DOHH2 (cell line): ENCODE measurements around the gene DERA.

ENCODE experiments used
- H3F3A ChIP-seq: fragments of 200-600 bp; sonication (generic), shearing (Covaris generic); 2 replicates; pipeline ENCODE4 v1.6.0; 2016; ENCODE audit warnings: antibody characterized with exemption, mild to moderate bottlenecking; ENCODE audit not compliant: control insufficient read depth, insufficient read depth
- H3K27ac ChIP-seq: fragments of 200-600 bp; sonication (generic); 2 replicates; pipeline ENCODE4 v1.5.1; 2014; ENCODE audit warnings: low read depth, mild to moderate bottlenecking, low read length, moderate library complexity
- H3K27me3 ChIP-seq: fragments of 200-600 bp; sonication (generic); 2 replicates; pipeline ENCODE4 v1.6.1; 2014; ENCODE audit warnings: mild to moderate bottlenecking, low read length, mixed read lengths; ENCODE audit not compliant: control insufficient read depth
- H3K36me3 ChIP-seq: fragments of 200-600 bp; sonication (generic); 2 replicates; pipeline ENCODE4 v1.6.1; 2014; ENCODE audit warnings: mild to moderate bottlenecking, low read length, moderate library complexity, mixed read lengths; ENCODE audit not compliant: control insufficient read depth
- H3K4me1 ChIP-seq: fragments of 200-600 bp; sonication (generic); 2 replicates; pipeline ENCODE4 v1.6.1; 2014; ENCODE audit warnings: mild to moderate bottlenecking, low read length, mixed read lengths; ENCODE audit not compliant: control insufficient read depth
- H3K4me2 ChIP-seq: fragments of 200-600 bp; sonication (generic); 2 replicates; pipeline ENCODE4 v1.6.0; 2014; ENCODE audit warnings: mild to moderate bottlenecking, low read length, moderate library complexity
- H3K4me3 ChIP-seq: fragments of 200-600 bp; sonication (generic); 2 replicates; pipeline ENCODE4 v1.5.1; 2014; ENCODE audit warnings: mild to moderate bottlenecking, low read length, mixed read lengths
- H3K79me2 ChIP-seq: fragments of 200-600 bp; sonication (generic); 2 replicates; pipeline ENCODE4 v1.6.1; 2014; ENCODE audit warnings: mild to moderate bottlenecking, low read length, mixed read lengths; ENCODE audit not compliant: control insufficient read depth
- H3K9me2 ChIP-seq: fragments of 200-600 bp; sonication (generic); replicated peaks from 2 replicates; pipeline ENCODE4 v1.6.1; 2014; ENCODE audit warnings: mild to moderate bottlenecking, low read length, mixed read lengths; ENCODE audit not compliant: control insufficient read depth
- H3K9me3 ChIP-seq: fragments of 200-600 bp; sonication (generic); 2 replicates; pipeline ENCODE4 v1.6.1; 2014; ENCODE audit warnings: antibody characterized with exemption, low read length, mixed read lengths; ENCODE audit not compliant: control insufficient read depth, insufficient read depth
- H4K20me1 ChIP-seq: fragments of 200-600 bp; sonication (generic); 2 replicates; pipeline ENCODE4 v1.6.0; 2014; ENCODE audit warnings: low read depth, mild to moderate bottlenecking, antibody characterized with exemption, low read length, moderate library complexity; ENCODE audit not compliant: control insufficient read depth, insufficient read depth
- EZH2phosphoT487 ChIP-seq: fragments of 200-600 bp; sonication (generic); IDR thresholded peaks from 2 replicates; pipeline ENCODE4 v1.6.1; 2017; ENCODE audit warnings: borderline replicate concordance, mild to moderate bottlenecking, antibody characterized with exemption, low read length, moderate library complexity, mixed read lengths
- TF ChIP-seq, protein P1 (sequence below): fragments of 200-600 bp; sonication (generic); IDR thresholded peaks from one replicate; pipeline ENCODE4 v1.5.1; 2014; ENCODE audit warnings: antibody characterized with exemption, mild to moderate bottlenecking, low read depth, low read length; ENCODE audit not compliant: poor library complexity, severe bottlenecking

Gene DERA

DNA sequence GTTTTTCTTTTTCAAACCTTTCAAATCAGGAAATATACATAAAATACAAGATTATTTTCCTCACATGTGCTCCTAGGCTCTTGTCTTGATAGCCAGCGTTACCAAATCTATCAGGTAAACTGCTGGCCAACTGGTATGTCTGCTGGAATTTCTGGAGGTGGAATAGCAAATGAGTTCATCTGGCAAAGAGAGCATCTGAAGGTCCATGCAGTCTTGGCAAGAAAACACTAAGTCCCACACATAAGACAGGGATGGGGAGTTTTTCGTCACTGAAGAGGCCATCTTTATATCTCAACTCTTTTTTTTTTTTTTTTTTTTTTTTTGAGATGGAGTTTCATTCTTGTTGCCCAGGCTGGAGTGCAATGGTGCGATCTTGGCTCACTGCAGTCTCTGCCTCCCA, 60.1 kb downstream of the DERA start:
- H4K20me1 ChIP-seq = no peaks in the 10 kb centered on the region
- H3K4me2 ChIP-seq = no peak overlapping the region
- H3K4me1 ChIP-seq = no peaks in the 10 kb centered on the region
- no peaks in the 10 kb centered on the region for H3F3A ChIP-seq
- H3K36me3 ChIP-seq = peaks cover 8% of the 10 kb centered on the region; the same call in 1 of the 2 replicates
- TF ChIP-seq, protein P1, sequence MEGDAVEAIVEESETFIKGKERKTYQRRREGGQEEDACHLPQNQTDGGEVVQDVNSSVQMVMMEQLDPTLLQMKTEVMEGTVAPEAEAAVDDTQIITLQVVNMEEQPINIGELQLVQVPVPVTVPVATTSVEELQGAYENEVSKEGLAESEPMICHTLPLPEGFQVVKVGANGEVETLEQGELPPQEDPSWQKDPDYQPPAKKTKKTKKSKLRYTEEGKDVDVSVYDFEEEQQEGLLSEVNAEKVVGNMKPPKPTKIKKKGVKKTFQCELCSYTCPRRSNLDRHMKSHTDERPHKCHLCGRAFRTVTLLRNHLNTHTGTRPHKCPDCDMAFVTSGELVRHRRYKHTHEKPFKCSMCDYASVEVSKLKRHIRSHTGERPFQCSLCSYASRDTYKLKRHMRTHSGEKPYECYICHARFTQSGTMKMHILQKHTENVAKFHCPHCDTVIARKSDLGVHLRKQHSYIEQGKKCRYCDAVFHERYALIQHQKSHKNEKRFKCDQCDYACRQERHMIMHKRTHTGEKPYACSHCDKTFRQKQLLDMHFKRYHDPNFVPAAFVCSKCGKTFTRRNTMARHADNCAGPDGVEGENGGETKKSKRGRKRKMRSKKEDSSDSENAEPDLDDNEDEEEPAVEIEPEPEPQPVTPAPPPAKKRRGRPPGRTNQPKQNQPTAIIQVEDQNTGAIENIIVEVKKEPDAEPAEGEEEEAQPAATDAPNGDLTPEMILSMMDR = no peak
- TF ChIP-seq EZH2phosphoT487 = no peak
- no peak overlapping the region for H3K27ac ChIP-seq
- no peak overlapping the region for H3K4me3 ChIP-seq
- no peaks in the 10 kb centered on the region for H3K9me3 ChIP-seq
- H3K27me3 ChIP-seq = no peaks in the 10 kb centered on the region
- H3K9me2 ChIP-seq = no peaks in the 10 kb centered on the region
- no peaks in the 10 kb centered on the region for H3K79me2 ChIP-seq

DNA sequence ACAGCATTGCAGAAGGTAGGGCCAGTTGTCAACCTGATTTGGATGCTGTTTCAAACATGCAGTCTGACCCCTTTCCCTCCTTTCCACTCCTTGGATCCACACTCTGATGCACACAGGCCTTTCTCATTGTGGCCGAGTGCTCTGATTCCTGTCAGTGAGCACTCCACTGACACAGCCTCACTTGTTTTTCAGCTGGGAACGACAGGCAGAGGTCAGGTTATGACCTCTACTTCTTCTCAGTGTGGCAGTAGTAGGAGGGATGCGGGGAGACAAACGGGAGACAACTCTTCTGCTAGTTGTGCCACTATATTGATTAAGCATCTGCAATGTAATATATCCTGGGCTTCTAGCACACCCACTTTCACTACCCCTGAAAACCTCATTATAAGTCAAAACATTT, 61.8 kb downstream of the DERA start:
- Histone ChIP-seq H3K4me3 (no peak overlapping the region), H3K9me3 (no peaks in the 10 kb centered on the region), H4K20me1 (no peaks in the 10 kb centered on the region), H3K36me3 (peaks cover 11% of the 10 kb centered on the region; the same call in 1 of the 2 replicates), H3K79me2 (no peaks in the 10 kb centered on the region), H3K27ac (no peak overlapping the region), H3F3A (no peaks in the 10 kb centered on the region), H3K4me2 (no peak overlapping the region), H3K27me3 (no peaks in the 10 kb centered on the region), H3K9me2 (no peaks in the 10 kb centered on the region), H3K4me1 (no peaks in the 10 kb centered on the region)
- TF ChIP-seq, protein P1 = no peak

DNA sequence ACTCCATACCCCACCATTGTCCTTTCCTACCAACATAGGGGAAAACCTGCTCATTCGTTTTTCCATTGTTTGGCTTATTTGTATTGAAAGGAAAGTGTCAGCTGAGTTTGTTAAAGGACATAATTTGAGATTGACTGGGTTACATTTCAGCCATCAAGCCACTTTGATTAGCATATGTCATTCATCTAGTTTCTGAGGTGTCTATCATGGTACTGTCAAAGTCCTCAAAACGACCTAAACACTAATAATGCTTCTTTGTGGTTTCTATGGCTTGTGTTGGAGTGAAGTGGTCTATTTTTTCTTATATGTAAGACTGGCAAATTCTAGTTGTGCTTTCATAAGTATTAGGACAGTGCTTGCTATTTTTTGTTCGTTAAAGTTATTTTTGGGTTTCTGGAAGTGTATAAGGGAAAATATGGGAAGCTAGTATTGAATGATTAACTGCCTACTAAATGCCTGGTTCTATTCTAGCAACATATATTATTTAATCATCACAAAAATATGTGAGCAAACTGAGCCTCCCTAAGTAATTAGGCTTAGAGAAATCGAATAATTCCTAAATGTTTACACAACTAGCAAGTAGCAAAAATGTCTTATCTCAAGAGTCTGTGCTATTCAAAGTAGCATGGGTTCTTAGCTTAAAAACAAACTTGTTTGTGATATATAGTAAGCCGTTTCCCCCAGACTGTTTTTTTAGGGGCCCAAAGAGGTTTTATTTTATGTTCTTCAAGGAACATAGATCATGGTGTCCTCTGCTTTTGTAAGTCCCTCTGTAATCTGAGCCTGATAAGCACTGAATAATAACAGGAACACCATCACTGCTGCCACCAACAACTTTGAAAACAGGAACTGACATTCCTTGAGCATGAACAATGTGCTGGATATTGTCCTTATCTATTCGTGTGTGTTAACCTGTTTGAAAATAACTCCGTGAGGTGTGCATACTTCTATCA, 67.1 kb downstream of the DERA start:
- H3K4me2 ChIP-seq = no peak overlapping the region
- no peaks in the 10 kb centered on the region for H4K20me1 ChIP-seq
- no peaks in the 10 kb centered on the region for H3K79me2 ChIP-seq
- H3F3A ChIP-seq = no peaks in the 10 kb centered on the region; the same call in 1 of the 2 replicates
- no peak overlapping the region for H3K27ac ChIP-seq
- H3K36me3 ChIP-seq = peaks cover 5% of the 10 kb centered on the region
- no peak overlapping the region for H3K4me3 ChIP-seq
- H3K9me3 ChIP-seq = no peaks in the 10 kb centered on the region
- H3K27me3 ChIP-seq = no peaks in the 10 kb centered on the region
- no peak for TF ChIP-seq EZH2phosphoT487
- TF ChIP-seq, protein P1 = no peak
- H3K9me2 ChIP-seq = no peaks in the 10 kb centered on the region
- peaks cover 32% of the 10 kb centered on the region for H3K4me1 ChIP-seq
